ENCODE measurements around the gene PCSK2. TPM values are rescaled to one million over a fixed set of nuclear protein-coding genes. Genes with fewer than 3 reads are reported as not detected.

PCSK2 gene
- total and polyA plus RNA-seq, 2 donors (not counting 3 experiments of a cell fraction or from before 2014, with no cell fraction given) = not detected

DNA sequence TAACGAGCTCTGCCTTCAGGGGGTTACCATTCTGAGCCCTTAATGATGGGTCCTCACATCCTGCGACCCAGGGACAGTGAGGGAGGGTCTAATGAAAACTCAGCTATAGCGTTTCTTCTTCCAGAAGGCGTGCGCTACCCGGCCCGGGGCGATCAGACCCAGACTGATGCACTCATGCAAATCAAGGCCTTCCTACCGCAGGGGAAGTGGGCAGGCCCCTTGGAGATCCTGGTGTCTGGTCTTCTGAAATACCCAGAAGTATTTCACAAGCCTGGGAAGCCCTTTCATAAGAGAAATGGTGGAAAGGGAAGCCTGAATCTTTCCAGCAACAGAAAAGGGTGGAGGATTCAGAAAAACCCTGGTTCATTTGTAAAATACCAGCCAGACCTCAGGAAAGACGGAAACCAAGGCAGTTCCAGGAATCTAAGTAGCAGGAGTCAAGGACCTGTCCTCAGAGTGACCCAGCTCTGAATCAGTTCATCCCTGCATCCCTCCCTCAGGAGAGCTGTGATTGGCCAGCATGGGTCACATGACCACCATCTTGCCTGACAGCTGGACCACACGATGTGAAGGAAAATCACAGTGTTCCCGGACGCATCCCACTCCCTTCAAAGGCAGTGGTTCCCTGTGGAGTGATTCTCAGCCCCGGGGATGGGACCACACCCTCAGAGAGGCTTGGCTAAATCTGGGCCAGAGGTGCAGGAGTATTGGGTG lies 291.7 kb downstream of the PCSK2 start:
- Histone ChIP-seq H4K20me1 (replicated peaks; ENCODE audit: control insufficient read depth, extremely low read depth, insufficient read depth, low read length) (no peaks in the 10 kb centered on the region), H3K79me2 (ENCODE audit: control insufficient read depth, insufficient read depth, low read length) (no peaks in the 10 kb centered on the region), H3K9ac (replicated peaks; ENCODE audit: extremely low read depth, insufficient read depth, low read length) (no peak overlapping the region), H3K9me1 (replicated peaks; ENCODE audit: control insufficient read depth, extremely low read depth, insufficient read depth, low read length) (no peaks in the 10 kb centered on the region), H3K4me2 (ENCODE audit: insufficient read depth, low read length) (no peak overlapping the region), H3K4me3 (replicated peaks in 1 of 3; ENCODE audit: insufficient read depth in 1 of 3, low read depth in 1 of 3, low read length in 3 of 3) (no peak overlapping the region), H3K27ac (ENCODE audit: insufficient read depth, low read depth, low read length) (no peak overlapping the region), H2AFZ (ENCODE audit: low read depth, low read length) (no peak overlapping the region), H3K4me1 (ENCODE audit: control insufficient read depth, extremely low read depth, insufficient read depth, low read length) (peaks cover 21% of the 10 kb centered on the region), H3K36me3 (ENCODE audit: control insufficient read depth in 2 of 2, extremely low read depth in 1 of 2, insufficient read depth in 2 of 2, low read length in 2 of 2) (no peaks in the 10 kb centered on the region), H3K27me3 (ENCODE audit: control insufficient read depth in 2 of 2, insufficient read depth in 2 of 2, low read length in 2 of 2) (no peaks in the 10 kb centered on the region), H3K9me3 (replicated peaks; ENCODE audit: control insufficient read depth, insufficient read depth, low read length) (no peaks in the 10 kb centered on the region)
- no TSS peak for BruUV-seq (replicated peaks)
- TF ChIP-seq MYC (IDR thresholded peaks at IDR 0.05; ENCODE audit: low read depth, low read length) (no peak), EZH2 (IDR thresholded peaks at IDR 0.05; ENCODE audit: borderline replicate concordance, low read depth, low read length, severe bottlenecking) (no peak), POLR2A (IDR thresholded peaks at IDR 0.05; ENCODE audit: low read depth, low read length) (no peak), GATA2 (IDR thresholded peaks at IDR 0.05; ENCODE audit: insufficient read depth, insufficient read length, low read depth, low read length) (no peak), POLR2AphosphoS5 (IDR thresholded peaks at IDR 0.05; ENCODE audit: insufficient read depth, low read depth, low read length) (no peak), FOS (IDR thresholded peaks at IDR 0.05; ENCODE audit: borderline replicate concordance, insufficient read depth, low read length) (no peak), JUN (IDR thresholded peaks at IDR 0.05; ENCODE audit: borderline replicate concordance, insufficient read depth, insufficient read length, low read depth) (no peak)
- TF ChIP-seq, protein P1, sequence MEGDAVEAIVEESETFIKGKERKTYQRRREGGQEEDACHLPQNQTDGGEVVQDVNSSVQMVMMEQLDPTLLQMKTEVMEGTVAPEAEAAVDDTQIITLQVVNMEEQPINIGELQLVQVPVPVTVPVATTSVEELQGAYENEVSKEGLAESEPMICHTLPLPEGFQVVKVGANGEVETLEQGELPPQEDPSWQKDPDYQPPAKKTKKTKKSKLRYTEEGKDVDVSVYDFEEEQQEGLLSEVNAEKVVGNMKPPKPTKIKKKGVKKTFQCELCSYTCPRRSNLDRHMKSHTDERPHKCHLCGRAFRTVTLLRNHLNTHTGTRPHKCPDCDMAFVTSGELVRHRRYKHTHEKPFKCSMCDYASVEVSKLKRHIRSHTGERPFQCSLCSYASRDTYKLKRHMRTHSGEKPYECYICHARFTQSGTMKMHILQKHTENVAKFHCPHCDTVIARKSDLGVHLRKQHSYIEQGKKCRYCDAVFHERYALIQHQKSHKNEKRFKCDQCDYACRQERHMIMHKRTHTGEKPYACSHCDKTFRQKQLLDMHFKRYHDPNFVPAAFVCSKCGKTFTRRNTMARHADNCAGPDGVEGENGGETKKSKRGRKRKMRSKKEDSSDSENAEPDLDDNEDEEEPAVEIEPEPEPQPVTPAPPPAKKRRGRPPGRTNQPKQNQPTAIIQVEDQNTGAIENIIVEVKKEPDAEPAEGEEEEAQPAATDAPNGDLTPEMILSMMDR (IDR thresholded peaks at IDR 0.05; ENCODE audit: extremely low read depth in 1 of 2, insufficient read depth in 1 of 2, low read depth in 1 of 2, low read length in 2 of 2) = no peak
- TF ChIP-seq, protein P2, sequence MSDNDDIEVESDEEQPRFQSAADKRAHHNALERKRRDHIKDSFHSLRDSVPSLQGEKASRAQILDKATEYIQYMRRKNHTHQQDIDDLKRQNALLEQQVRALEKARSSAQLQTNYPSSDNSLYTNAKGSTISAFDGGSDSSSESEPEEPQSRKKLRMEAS (IDR thresholded peaks at IDR 0.05; ENCODE audit: insufficient read depth, insufficient read length) = no peak
- FAIRE-seq (no peak), DNase-seq (ENCODE audit: low read depth, low spot score) (no peak)
- POLR2A ChIA-PET = no interaction called here
- CTCF ChIA-PET = interaction anchor here (0.6 kb wide), 1 partner anchor 163 kb away, joined by 5 read pairs; no protein-coding TSS in a partner anchor
- intact Hi-C loops (cut with micrococcal nuclease) (no loop called here), dilution Hi-C loops (cut with MboI; ENCODE audit: extremely low pct_ligation_motif_present, low sequenced_read_pairs) (no loop called here)

Measured in endothelial cell of umbilical vein (primary cell).